Liver (tissue), 9 donors: ENCODE data around the gene SET. TPM values are rescaled to one million over a fixed set of nuclear protein-coding genes. Genes with fewer than 3 reads are reported as not detected.
"Not testable (repeated sequence)": the region's sequence is repeated elsewhere in the genome, so short reads cannot be mapped to it uniquely, and the experiment has no call there.

Source experiments
- DNase-seq: peaks from one replicate; pipeline ENCODE4 v3.0.0-alpha.2; 2017; ENCODE audit warnings: low spot score
- H3K27ac ChIP-seq, 2 donors: one replicate each; pipeline ENCODE4 v1.7.0; 2013; ENCODE audit warnings: inconsistent platforms in 2 of 2, low read length in 2 of 2, control low read depth in 1 of 2, low read depth in 1 of 2, mild to moderate bottlenecking in 1 of 2
- H3K27me3 ChIP-seq, 4 donors: one replicate each; pipeline versions ENCODE4 v1.6.1 to v1.7.0; 2013; ENCODE audit warnings: low read length in 3 of 4, inconsistent platforms in 1 of 4, mild to moderate bottlenecking in 1 of 4, moderate library complexity in 1 of 4; ENCODE audit not compliant: control insufficient read depth in 4 of 4, insufficient read depth in 4 of 4
- H3K36me3 ChIP-seq, 4 donors: one replicate each; pipeline versions ENCODE4 v1.6.1 to v1.7.0; 2013; ENCODE audit warnings: low read length in 3 of 4, mild to moderate bottlenecking in 3 of 4, low read depth in 1 of 4, moderate library complexity in 1 of 4; ENCODE audit not compliant: control insufficient read depth in 4 of 4, insufficient read depth in 3 of 4
- H3K4me1 ChIP-seq, 4 donors: one replicate each; pipeline versions ENCODE4 v1.6.1 to v1.7.0; 2013; ENCODE audit warnings: low read length in 3 of 4, mild to moderate bottlenecking in 3 of 4, moderate library complexity in 1 of 4; ENCODE audit not compliant: control insufficient read depth in 4 of 4, insufficient read depth in 4 of 4
- H3K4me3 ChIP-seq, 3 donors: one replicate each; pipeline versions ENCODE4 v1.6.1 to v1.7.0; 2013; ENCODE audit warnings: low read length in 3 of 3, control low read depth in 1 of 3, low read depth in 1 of 3, mild to moderate bottlenecking in 1 of 3
- H3K9ac ChIP-seq, 2 donors: one replicate each; pipeline ENCODE4 v1.7.0; 2013; ENCODE audit warnings: low read length in 2 of 2, mild to moderate bottlenecking in 2 of 2, moderate library complexity in 2 of 2, control low read depth in 1 of 2, low read depth in 1 of 2
- H3K9me3 ChIP-seq, 4 donors: one replicate each; pipeline versions ENCODE4 v1.6.1 to v1.7.0; 2013; ENCODE audit warnings: low read length in 3 of 4; ENCODE audit not compliant: control insufficient read depth in 4 of 4
- ATF3 ChIP-seq: IDR thresholded peaks from 2 replicates; pipeline ENCODE4 v1.6.1; 2016; ENCODE audit warnings: antibody characterized with exemption
- CTCF ChIP-seq: fragments of 150-350 bp; IDR thresholded peaks from 2 replicates; pipeline ENCODE4 v1.5.1; 2017; ENCODE audit warnings: improper control_type of control experiment, low read depth, low read length; ENCODE audit not compliant: missing input control
- EGR1 ChIP-seq, 2 donors: IDR thresholded peaks; 2 replicates each; pipeline ENCODE4 v1.6.1; 2016 to 2018; ENCODE audit warnings: antibody characterized with exemption in 2 of 2, low read depth in 2 of 2
- FOXA2 ChIP-seq: IDR thresholded peaks from 2 replicates; pipeline ENCODE4 v1.6.1; 2016; ENCODE audit warnings: antibody characterized with exemption
- HNF4A ChIP-seq, 2 donors: conservative IDR thresholded peaks; 2 replicates each; pipeline ENCODE4 v1.6.1; 2016; ENCODE audit warnings: antibody characterized with exemption in 2 of 2, mild to moderate bottlenecking in 2 of 2
- HNF4G ChIP-seq: IDR thresholded peaks from 2 replicates; pipeline ENCODE4 v1.6.1; 2016; ENCODE audit warnings: antibody characterized with exemption
- MAX ChIP-seq: IDR thresholded peaks from 2 replicates; pipeline ENCODE4 v1.6.1; 2016; ENCODE audit warnings: antibody characterized with exemption
- NR2F2 ChIP-seq: IDR thresholded peaks from 2 replicates; pipeline ENCODE4 v1.6.1; 2016; ENCODE audit warnings: antibody characterized with exemption
- RAD21 ChIP-seq, 2 donors: IDR thresholded peaks; 2 replicates each; pipeline ENCODE4 v1.6.1; 2016; ENCODE audit warnings: antibody characterized with exemption in 2 of 2, mild to moderate bottlenecking in 2 of 2
- REST ChIP-seq: IDR thresholded peaks from 2 replicates; pipeline ENCODE4 v1.6.1; 2016; ENCODE audit warnings: antibody characterized with exemption, mild to moderate bottlenecking
- SP1 ChIP-seq: IDR thresholded peaks from 2 replicates; pipeline ENCODE4 v1.6.1; 2018; ENCODE audit warnings: antibody characterized with exemption, mild to moderate bottlenecking
- TAF1 ChIP-seq: conservative IDR thresholded peaks from 2 replicates; pipeline ENCODE4 v1.6.1; 2016; ENCODE audit warnings: antibody characterized with exemption, mild to moderate bottlenecking
- YY1 ChIP-seq: IDR thresholded peaks from 2 replicates; pipeline ENCODE4 v1.6.1; 2016; ENCODE audit warnings: antibody characterized with exemption, mild to moderate bottlenecking
- ZBTB33 ChIP-seq: IDR thresholded peaks from 2 replicates; pipeline ENCODE4 v1.6.1; 2016; ENCODE audit warnings: antibody characterized with exemption
- WGBS: extraction: QIAGEN DNeasy Blood & Tissue Kit; methylation state at CpG from one replicate; pipeline ENCODE4 v1.1.7; 2013; 5-methylcytosine and 5-hydroxymethylcytosine counted together
- polyA plus RNA-seq, 2 donors: library from polyadenylated mRNA; stranded (reverse) in 1 of 2; unstranded in 1 of 2; fragments of 200-250 nt in 1 of 2; fragments of >200 nt in 1 of 2; fragmentation: Nextera tagmentation in 1 of 2; extraction: Ambion mirVana in 1 of 2; gene quantifications; one replicate each; pipeline versions ENCODE4 v1.2.1 to v1.2.3, GENCODE V29; 2013 to 2015
- total RNA-seq, 2 donors: library from RNA; depleted of rRNA; stranded (reverse); fragments of >200 nt; gene quantifications; one replicate each; pipeline ENCODE4 v1.2.3, GENCODE V29; 2014
- donor health status: healthy.
- donor health status: healthy.
- donor health status: healthy.
- donor health status: healthy.
- donor health status: healthy.

The SET gene
- total and polyA plus RNA-seq, 4 donors, result 58.2 to 95.6 (median 69.3) TPM

- Histone ChIP-seq H3K4me1 (peaks cover 0 to 42% (median 21%) of the 10 kb centered on the region in 4 donors), H3K36me3 (peaks cover 5 to 29% (median 22%) of the 10 kb centered on the region in 4 donors), H3K27ac (peak overlapping the region; percentile 68 to 84), H3K27me3 (no peaks in the 10 kb centered on the region), H3K9ac (no peak overlapping the region), H3K9me3 (no peaks in the 10 kb centered on the region), H3K4me3 (peak overlapping the region in 2 of 3 donors; percentile 53 to 99)
- peak; percentile 22 for TF ChIP-seq YY1
- TF ChIP-seq EGR1 (IDR thresholded peaks at IDR 0.05; ENCODE audit: low read depth in 2 of 2), result no peak
- WGBS, result under 1% methylated on average over 80 of the region's 80 CpGs
- DNase-seq, result peak; percentile 62
Measured at GRCh38 chr9:128689293-128689774, 312 bp downstream of the SET start.

GRCh38 chr9:128689820-128690683, 1.0 kb downstream of the SET start:
- 1% methylated on average over 83 of the region's 83 CpGs for WGBS
- H3K27me3 ChIP-seq, result no peaks in the 10 kb centered on the region
- peak overlapping the region; percentile 41 to 55 for H3K27ac ChIP-seq
- H3K36me3 ChIP-seq, result peaks cover 7 to 32% (median 24%) of the 10 kb centered on the region in 4 donors
- H3K4me1 ChIP-seq, result peaks cover 0 to 35% (median 15%) of the 10 kb centered on the region in 4 donors
- H3K9me3 ChIP-seq, result no peaks in the 10 kb centered on the region
- no peak for TF ChIP-seq SP1
- TF ChIP-seq TAF1, result no peak
- TF ChIP-seq MAX, result no peak
- no peak for TF ChIP-seq NR2F2
- TF ChIP-seq REST, result no peak
- no peak for TF ChIP-seq FOXA2
- TF ChIP-seq ATF3, result no peak
- no peak for TF ChIP-seq HNF4A (conservative IDR thresholded peaks at IDR 0.05)
- TF ChIP-seq HNF4G, result no peak
- no peak for TF ChIP-seq RAD21 (IDR thresholded peaks at IDR 0.05)
- DNase-seq, result no peak
- peak overlapping the region; percentile 39 to 62 for H3K9ac ChIP-seq
- H3K4me3 ChIP-seq, result peak overlapping the region; percentile 66 to 99 (median 90)

GRCh38 chr9:128690684-128691034, 1.6 kb downstream of the SET start:
- Histone ChIP-seq H3K4me3 (peak overlapping the region; percentile 66 to 99 (median 90)), H3K4me1 (peaks cover 0 to 30% (median 10%) of the 10 kb centered on the region in 4 donors), H3K36me3 (peaks cover 7 to 33% (median 24%) of the 10 kb centered on the region in 4 donors), H3K27ac (no peak overlapping the region), H3K9ac (peak overlapping the region; percentile 3 to 39), H3K9me3 (no peaks in the 10 kb centered on the region), H3K27me3 (no peaks in the 10 kb centered on the region)
- DNase-seq, result no peak
- WGBS, result 24% methylated on average over 5 of the region's 5 CpGs
- TF ChIP-seq HNF4G (no peak), SP1 (no peak), EGR1 (IDR thresholded peaks at IDR 0.05; ENCODE audit: low read depth in 2 of 2) (no peak), ZBTB33 (no peak), CTCF (no peak), RAD21 (IDR thresholded peaks at IDR 0.05) (no peak)

- Histone ChIP-seq H3K4me1 (peaks cover 0 to 14% (median 8%) of the 10 kb centered on the region in 4 donors), H3K36me3 (peaks cover 7 to 39% (median 29%) of the 10 kb centered on the region in 4 donors)
- H3K4me3 ChIP-seq, H3K9me3 ChIP-seq, DNase-seq, H3K9ac ChIP-seq, H3K27me3 ChIP-seq, H3K27ac ChIP-seq: not testable (repeated sequence)
- WGBS, result 93% methylated on average over 3 of the region's 3 CpGs
Measured at GRCh38 chr9:128693738-128694137, 4.7 kb downstream of the SET start.
